GM12874 (cell line): Measurements from ENCODE around the gene IFNL2.

ENCODE experiments used
- TF ChIP-seq, protein P1 (sequence below): IDR thresholded peaks from 2 replicates; pipeline ENCODE4 v1.5.1; 2011; ENCODE audit warnings: low read depth, mild to moderate bottlenecking, control low read depth, low read length, moderate library complexity; ENCODE audit not compliant: insufficient read depth

IFNL2 gene

DNA sequence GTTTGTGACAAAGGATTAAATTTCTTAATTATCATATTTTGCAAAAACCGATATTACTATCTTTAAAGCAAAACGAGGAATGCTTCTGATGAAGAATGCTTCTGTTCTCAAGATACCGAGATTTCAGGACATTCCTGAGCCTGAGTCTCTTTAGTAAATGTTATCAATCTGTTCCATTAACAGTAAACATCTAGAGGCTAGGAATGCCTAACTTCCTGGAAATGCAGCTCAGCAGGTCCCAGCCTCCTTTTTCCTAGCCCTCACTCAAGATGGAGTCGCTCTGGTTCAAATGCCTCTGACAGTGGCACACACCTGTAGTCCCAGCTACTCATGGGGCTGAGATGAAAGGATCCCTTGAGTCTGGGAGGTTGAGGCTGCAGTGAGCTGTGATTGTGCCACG is 17.1 kb upstream of the IFNL2 start:
- TF ChIP-seq, protein P1, sequence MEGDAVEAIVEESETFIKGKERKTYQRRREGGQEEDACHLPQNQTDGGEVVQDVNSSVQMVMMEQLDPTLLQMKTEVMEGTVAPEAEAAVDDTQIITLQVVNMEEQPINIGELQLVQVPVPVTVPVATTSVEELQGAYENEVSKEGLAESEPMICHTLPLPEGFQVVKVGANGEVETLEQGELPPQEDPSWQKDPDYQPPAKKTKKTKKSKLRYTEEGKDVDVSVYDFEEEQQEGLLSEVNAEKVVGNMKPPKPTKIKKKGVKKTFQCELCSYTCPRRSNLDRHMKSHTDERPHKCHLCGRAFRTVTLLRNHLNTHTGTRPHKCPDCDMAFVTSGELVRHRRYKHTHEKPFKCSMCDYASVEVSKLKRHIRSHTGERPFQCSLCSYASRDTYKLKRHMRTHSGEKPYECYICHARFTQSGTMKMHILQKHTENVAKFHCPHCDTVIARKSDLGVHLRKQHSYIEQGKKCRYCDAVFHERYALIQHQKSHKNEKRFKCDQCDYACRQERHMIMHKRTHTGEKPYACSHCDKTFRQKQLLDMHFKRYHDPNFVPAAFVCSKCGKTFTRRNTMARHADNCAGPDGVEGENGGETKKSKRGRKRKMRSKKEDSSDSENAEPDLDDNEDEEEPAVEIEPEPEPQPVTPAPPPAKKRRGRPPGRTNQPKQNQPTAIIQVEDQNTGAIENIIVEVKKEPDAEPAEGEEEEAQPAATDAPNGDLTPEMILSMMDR = no peak

DNA sequence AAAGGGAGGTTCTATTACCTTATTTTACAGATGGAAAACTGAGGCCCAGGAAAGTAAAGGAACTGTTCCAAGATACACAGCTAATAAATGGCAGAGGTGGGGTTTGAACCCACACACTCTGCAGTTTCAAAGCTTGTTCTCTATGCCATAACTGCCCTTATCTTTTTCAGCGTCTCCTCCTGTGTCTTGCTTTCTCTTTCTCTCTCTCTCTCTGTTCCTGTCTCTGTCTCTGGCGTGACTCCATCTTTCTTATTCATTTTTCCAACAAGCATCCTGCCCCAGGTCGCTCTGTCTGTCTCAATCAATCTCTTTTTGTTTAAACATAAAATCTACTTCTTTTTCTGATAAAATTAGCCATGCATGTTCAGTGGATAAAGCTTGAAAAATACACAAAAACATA is 16.4 kb upstream of the IFNL2 start:
- TF ChIP-seq, protein P1 = no peak

DNA sequence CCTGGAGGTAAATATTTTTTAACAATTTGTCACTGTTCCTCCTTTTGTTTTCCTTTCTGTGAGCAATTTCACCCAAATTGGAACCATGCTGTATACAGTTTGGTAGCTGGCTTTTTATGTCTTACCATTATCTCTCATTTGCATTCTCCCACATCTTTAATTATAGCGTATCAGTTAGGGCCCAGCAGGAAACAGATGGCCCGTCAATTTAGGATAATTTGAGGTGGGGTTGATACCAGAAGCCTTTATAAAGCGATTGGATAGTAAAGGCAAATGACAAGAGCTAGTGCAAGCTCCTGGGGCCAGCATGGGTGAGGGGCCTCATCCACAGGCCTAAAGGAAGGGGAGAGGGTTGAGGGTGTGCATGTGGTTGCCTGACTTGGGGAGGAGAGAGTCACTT is 15.7 kb upstream of the IFNL2 start:
- TF ChIP-seq, protein P1 = no peak

- TF ChIP-seq, protein P1 = no peak
These were observed 14.6 kb upstream of the IFNL2 start for GRCh38 chr19:39253374-39254149.

- TF ChIP-seq, protein P1 = no peak
These were observed 13.5 kb upstream of the IFNL2 start for GRCh38 chr19:39254531-39255345.

GRCh38 chr19:39257227-39257626 is 11.0 kb upstream of the IFNL2 start:
- TF ChIP-seq, protein P1 = no peak

DNA sequence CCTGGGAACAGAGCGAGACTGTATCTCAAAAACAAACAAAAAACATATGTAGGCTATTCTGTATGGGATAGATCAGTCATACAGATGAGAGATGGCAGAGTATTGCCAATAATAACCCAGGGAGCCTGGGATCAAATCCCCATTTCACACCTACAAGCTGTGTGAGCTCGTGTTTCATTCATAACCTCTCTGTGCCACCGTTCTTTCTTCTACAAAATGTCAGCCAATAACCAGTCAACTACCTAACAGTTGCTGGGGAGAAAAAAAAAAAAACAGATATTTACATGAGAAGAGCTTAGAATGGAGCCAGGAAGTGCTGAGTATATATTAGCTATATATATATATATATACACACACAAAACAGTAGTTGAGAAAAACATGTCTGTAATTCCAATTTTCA is 6.5 kb upstream of the IFNL2 start:
- TF ChIP-seq, protein P1 = no peak
